GM21390 (cell line): ENCODE results near the gene KCNJ6.
"Not testable (repeated sequence)": the region's sequence is repeated elsewhere in the genome, so short reads cannot be mapped to it uniquely, and the experiment has no call there.

ENCODE experiments used
- ATAC-seq: cut with Tn5 transposase; IDR thresholded peaks from one replicate; pipeline ENCODE4 v1.9.1; 2021; ENCODE audit not compliant: unreplicated experiment

The KCNJ6 gene

DNA sequence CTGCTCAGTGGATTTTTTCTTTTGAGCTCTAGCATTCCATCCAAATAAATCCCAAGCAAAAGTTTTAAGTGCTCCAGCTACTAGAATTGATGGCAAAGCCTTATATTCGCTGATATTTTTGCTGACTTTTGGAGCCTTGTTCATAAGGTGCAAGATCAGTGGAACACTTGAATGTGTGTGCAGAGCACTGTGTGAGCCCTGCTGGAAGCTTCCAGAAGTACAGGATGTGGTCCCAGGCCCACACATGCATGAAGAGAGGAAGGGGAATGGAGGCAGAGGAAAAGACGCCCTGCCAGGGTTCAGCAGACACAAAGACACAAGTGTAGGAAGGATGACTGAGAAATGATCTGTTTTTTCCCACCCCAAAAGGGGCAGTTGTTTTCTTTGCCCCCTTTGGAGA lies 169.4 kb downstream of the KCNJ6 start:
- ATAC-seq = no peak

- ATAC-seq = no peak
Measured at GRCh38 chr21:37744551-37744950, 171.7 kb downstream of the KCNJ6 start.

DNA sequence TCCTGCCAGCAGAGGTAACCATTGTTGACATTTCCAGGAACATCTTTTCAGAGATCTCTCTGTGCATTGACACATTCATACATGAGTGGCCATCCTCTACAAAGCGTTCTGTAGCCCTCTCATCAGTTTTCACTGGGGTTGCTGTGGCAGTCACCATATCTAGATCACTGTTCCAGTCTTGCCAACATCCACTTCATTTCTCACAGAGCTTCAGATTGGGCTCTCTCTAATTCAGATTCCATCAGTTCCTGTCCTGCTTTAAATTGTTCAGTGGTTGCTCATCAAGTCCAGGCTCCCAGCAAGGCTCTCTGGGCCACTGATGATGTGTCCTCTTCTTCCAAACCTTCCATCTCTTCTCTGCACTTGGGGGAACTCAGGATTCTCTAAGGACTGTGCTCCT lies 173.7 kb downstream of the KCNJ6 start:
- no peak for ATAC-seq

GRCh38 chr21:37742115-37742514 lies 174.1 kb downstream of the KCNJ6 start:
- ATAC-seq = no peak

DNA sequence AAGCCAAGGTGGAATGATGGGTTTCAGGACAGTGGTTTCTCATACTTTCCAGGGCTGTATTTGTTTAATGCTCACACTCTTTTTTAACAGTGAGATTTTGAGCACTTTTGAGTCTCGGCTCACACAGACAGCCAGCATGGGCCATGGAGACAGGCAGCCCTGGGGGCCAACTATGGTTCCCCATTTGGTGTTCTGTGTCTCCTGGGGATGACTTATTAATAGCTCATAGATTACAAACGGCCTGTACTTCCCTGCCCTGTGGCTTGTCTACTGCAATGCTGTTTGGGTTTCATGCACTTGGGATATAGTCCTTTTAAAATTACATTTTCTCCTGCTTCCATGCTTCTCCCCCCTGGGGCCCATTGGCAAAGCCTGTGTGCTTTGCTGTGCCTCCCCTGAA lies 178.3 kb downstream of the KCNJ6 start:
- no peak for ATAC-seq

GRCh38 chr21:37737507-37737906 lies 178.8 kb downstream of the KCNJ6 start:
- no peak for ATAC-seq

GRCh38 chr21:37734846-37735245 lies 181.4 kb downstream of the KCNJ6 start:
- ATAC-seq = no peak

GRCh38 chr21:37732927-37733326 lies 183.3 kb downstream of the KCNJ6 start:
- no peak for ATAC-seq

DNA sequence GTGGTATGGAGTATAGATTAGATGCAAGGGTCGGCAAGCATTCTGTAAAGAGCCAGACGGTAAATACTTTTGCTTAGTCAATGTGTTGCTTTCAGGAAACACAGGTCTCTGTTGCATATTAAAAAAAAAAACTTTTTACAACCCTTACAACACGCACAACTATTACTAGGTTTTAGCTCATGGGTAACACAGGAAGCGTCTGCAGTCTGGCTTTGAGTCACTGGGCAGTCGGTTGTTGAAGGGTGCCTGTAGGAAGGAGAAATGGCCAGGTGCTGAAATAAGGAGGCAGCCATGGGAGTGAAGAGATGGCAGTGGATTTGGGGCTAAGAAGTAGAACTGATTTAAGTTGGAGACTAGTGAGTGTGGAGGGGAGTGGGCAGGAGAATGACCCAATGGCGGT lies 192.1 kb downstream of the KCNJ6 start:
- ATAC-seq = no peak

DNA sequence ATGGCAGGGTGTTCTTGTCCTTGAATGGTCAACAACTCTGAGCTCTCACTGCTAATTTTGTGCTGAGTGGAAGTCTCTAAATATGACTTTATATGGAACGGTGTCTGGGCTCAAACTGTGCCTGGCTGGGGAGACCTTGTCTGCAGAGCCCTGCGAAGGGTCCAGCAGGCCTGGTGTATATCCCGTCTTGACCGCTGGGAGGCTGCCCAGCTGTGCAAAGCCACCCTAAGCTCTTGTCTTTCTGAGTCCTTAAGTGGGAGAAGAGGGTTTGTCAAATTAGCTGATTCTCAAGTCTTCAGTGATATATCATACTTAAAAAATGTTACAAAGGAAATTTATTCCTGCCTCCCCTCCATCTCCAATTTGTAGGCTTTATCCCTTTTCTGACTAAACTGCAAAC lies 198.7 kb downstream of the KCNJ6 start:
- no peak for ATAC-seq

DNA sequence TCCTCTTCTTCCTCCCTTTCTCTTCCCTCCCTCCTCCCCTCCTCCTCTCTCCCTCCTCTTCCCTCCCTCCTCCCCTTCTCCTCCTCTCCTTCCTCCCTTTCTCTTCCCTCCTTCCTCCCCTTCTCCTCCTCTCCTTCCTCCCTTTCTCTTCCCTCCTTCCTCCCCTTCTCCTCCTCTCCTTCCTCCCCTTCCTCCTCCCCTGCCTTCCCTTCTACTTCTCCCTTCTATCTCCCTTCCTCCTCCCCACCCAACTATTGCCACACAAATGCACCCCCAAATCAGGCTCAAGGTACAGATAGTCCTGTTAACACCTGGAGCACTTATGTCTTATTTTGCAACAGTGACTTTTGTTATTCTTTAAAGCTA lies 203.7 kb downstream of the KCNJ6 start:
- not testable (repeated sequence) for ATAC-seq

- ATAC-seq = no peak
Measured at GRCh38 chr21:37711836-37712568, 204.3 kb downstream of the KCNJ6 start.

DNA sequence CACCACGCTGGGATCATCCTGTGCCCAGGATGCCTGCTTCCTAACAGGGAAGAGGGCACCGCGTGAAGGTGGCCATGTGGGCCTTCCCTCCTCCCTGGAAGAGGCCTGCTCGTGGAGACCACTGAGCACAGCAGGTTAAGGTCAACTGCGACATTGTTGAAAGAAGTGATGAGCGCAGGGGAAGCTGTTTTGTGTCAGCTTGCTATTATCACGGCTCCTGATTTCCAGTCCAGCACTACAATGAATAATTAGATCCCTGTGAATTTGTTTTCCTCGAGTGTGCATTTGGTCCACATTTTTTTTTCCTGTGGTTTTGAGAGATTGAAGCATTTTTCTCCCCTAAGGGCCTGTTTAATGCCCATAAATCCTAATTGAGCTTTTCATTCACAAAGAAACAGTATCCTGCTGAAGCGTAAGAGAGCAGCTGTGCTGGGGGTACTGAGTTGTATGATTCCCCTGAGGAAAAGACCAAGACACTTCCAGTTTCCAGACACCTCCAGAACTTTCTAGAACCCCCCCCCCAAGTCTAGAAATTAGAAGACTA lies 204.9 kb downstream of the KCNJ6 start:
- no peak for ATAC-seq

DNA sequence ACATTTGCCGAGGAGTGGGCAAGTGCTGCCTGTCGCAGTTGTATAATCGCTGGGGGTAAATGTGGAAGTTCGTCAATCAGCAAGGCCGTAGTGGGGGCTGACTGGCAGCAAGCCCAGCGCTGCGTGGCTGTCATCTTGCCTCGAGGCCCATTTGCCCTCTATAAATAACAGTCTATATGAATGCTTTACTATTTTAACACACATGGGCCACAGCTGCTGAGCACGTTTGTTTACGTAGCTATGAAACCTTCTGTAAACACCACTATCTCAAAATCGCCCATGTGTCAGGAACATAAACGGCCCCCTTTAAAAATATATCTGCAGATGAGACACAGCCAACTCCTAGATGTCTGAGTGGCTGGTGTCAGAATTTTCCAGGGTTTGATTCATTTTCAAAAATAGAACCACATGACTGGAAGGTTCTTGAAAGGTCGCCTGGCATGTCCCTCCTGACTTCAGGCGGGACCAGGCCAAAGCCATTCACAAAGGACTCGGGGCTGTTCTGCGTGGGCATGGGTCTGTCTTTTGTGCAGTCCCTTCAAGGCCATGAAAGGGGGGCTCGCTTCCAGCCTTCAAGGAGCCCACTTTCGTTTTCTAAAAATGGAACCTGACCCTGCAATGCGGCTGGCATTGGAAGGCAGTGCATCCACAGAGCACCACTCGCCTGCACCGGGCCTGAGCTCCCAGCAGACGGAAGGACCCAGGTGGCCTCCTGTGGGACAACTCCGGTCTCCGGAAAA lies 205.5 kb downstream of the KCNJ6 start:
- no peak for ATAC-seq

DNA sequence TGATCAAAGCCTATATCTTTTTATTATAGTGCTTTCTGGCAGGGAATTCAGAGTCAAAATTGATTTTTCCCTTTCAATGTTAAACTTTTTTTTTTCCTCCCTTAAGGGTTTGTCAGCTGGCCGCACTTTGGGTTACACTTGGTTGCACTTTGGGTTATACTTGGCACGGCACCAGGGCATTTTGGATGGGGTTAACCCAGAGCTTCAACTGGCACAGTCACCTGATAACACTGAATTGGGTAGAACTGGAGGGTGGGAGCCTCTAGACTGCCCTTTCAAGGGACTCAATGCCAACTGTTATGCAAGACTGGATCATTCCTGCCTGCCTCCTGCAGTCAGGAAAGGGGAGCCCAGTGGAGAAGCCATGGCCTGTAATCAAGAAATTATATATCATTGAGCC lies 211.5 kb downstream of the KCNJ6 start:
- ATAC-seq = no peak

DNA sequence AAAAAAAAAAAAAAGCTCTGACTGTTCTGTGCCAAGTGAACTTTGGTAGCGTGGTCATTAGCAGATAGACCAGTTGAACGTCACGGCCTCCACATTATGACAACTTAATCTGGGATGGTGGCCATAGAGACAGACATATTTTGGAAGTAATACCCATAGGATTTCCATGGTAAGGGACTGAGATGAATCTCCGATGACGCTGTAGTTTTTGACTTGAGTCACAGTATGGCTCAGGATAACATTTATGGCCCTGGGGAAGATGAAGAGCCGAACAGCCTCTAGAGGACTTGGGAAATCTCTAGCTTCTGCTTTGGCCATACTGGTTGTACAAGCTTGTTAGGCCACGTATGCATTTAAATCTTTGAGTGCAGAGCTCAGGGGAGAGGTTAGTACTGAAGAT lies 214.0 kb downstream of the KCNJ6 start:
- no peak for ATAC-seq

DNA sequence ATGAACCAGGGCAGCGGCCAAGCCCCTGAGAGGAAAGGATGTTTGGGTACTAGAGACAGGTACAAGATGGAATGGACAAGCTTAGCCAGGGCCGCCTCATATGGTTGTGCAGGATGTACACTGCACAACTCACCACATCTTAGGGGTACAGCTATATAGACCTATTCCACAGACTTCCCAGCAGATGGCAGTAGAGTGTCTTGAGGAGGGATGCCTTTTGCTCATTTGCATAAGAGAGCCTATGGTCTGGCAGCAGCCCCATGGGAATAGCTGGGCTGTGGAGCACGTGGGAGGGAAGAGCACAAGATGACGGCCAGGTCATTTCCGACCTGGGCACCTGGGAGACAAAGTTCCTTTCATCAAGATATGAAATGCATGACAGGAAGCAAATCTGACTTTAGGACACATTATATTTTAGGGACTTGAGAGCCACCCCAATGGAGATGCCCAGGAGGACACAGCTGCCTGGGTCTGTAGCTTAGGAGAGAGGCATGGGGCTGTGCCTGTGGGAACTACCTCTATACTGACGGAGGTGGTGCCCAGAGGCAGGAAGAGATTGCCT lies 215.5 kb downstream of the KCNJ6 start:
- peak; percentile 93 for ATAC-seq

DNA sequence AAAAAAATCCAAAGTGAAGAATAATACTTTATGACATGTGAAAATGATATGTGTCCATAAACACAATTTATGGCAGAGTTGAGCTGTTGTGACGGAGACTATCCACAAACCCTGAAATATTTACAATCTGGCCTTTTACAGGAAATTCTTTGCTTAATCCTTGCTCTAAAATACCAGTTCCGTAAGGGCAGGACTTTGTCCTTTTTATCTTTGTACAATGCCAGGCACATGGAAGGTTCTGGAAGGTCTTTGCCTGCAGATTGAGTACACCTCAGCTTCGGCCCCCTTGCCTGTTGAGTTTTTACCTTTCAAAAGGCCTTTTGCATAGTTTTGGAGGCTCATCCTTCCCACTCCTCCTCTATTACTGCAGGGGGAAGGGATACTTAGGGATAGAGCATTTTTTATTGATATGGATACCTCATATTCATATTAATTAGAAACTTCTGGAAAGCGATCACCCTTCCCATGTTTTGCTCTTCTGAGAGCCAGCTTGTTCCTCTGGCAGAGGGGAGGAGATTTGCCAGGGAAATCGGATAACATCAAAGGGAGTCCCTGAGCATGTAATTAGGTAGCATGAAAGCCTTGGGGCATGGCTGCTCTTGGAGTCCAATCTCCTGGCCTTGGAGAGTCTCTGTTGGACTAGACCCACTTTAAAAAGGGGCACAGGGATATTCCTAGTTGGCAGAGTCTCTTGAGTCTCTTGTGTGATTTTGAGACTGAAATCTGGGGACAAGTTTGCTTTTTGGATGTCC lies 217.1 kb downstream of the KCNJ6 start:
- ATAC-seq = no peak

- ATAC-seq = no peak
Measured at GRCh38 chr21:37696936-37697335, 219.3 kb downstream of the KCNJ6 start.

DNA sequence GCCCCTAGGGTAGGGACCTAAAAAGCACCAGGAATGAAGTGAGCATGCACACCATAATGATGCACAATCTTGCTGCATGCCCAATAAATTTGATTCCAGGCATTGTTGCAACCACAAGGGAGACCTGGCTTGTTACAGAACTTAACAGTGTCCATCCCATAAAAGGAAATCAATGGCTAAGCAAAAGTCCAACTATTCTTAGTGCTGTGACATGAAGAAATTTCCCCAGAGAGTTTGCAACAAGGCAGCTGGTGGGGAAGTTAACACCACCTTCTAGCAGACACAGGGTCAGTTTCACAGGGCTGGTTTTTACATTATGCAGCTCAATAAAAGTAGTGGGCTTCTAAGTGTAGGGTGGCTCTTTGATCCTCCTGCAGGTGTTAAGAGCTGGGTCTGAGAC lies 221.1 kb downstream of the KCNJ6 start:
- no peak for ATAC-seq

DNA sequence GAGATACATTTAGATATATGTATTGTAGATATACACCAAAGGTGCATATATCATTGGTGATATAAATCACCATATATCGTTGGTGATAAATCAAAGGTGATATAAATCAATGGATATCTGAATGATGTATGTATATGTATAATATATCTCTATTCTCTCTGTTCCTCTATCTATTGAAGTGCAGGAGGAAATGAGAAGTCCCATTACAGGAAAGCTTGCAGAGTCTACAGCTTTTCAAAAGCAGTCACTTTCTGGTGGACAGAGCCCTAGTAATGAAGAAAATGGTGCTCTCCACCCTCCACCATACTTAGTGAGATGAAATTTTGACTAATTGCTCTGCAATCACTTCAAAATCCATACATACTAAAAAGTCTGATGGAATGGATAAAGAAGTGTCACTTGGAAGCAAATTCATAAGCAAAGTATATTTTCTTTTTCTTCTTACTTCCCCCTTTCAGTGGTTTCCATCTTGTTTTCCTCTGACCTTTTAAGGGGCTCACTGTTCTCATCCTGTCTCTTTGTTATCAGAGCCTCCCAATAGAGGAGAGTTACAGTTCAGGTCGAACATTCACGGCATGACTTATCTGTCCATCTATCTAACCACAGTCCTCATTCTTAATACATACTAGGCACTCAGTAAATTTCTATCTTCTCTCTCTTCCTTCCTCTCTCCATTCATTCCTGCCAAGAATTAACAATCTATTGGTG lies 227.2 kb downstream of the KCNJ6 start:
- ATAC-seq = no peak
